UCSD-AML1 (cell line): ENCODE measurements around the gene IFI44L.

Experiments used
- DNase-seq: peaks from one replicate; lab custom pipeline; 2025; ENCODE audit not compliant: unreplicated experiment; lab: John Stamatoyannopoulos, UW

Gene IFI44L

GRCh38 chr1:78687315-78687714 is 67.1 kb downstream of the IFI44L start:
- no peak for DNase-seq

- no peak for DNase-seq
Measured at GRCh38 chr1:78687914-78688313, 67.7 kb downstream of the IFI44L start.

GRCh38 chr1:78688697-78689096 is 68.4 kb downstream of the IFI44L start:
- no peak for DNase-seq

GRCh38 chr1:78690516-78690915 is 70.3 kb downstream of the IFI44L start:
- no peak for DNase-seq

GRCh38 chr1:78691995-78692747 is 71.9 kb downstream of the IFI44L start:
- DNase-seq, result no peak
